ENCODE results near the gene GPS1.
A peak's percentile ranks its signal among the peaks of the same experiment; 100 is the strongest.

GPS1 gene

DNA sequence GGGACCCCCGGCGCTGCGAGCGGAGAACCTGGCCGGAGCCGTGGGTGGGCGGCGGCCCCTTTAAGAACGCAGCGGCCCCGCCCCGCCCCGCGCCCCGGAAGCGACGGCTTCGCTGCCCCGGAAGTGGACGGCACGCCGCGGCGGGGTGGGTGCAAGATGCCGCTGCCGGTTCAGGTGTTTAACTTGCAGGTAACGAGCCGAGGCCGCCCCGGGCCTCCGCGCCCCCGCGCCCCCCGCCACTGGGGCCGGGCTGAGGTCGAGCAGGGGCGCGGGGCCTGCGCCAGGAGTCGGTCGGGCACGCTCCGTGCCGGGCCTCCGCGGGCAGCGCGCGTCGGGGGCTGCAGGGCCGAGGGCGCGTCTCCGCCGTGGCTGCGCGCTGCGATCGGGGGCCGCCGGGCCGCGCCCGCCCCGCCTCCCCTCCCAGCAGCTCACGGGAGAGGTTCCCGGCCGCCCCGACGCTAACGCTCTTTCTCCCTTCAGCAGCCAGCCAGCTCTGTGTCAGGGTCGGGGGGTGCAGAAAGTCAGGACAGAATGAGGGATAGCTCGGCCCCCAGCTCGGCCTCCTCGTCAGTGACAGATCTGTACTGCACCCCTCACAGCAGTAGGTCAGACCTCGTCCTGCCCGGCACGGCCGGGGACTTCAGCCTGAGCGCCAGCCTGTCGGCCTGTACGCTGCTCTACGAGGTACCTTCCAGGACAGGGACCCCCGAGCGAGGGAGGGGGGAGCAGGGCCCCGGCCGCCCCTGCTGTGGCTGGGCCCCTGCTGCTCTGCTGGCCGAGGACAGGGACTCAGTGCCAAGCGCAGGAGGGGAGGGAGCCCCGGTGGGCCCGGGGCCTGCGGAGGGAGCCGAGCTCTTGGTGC is at the start of gene GPS1, which contains the start of gene RFNG:
GPS1 (plus strand) TSS at position 123 of the 862 bp plus-strand sequence; CDS start at position 157, 34 bp downstream.
RFNG (minus strand) TSS at position 36 of the 862 bp plus-strand sequence. CDS start 45 bp downstream, outside the sequence.
- peak; percentile 63 to 81 for DNase-seq

DNA sequence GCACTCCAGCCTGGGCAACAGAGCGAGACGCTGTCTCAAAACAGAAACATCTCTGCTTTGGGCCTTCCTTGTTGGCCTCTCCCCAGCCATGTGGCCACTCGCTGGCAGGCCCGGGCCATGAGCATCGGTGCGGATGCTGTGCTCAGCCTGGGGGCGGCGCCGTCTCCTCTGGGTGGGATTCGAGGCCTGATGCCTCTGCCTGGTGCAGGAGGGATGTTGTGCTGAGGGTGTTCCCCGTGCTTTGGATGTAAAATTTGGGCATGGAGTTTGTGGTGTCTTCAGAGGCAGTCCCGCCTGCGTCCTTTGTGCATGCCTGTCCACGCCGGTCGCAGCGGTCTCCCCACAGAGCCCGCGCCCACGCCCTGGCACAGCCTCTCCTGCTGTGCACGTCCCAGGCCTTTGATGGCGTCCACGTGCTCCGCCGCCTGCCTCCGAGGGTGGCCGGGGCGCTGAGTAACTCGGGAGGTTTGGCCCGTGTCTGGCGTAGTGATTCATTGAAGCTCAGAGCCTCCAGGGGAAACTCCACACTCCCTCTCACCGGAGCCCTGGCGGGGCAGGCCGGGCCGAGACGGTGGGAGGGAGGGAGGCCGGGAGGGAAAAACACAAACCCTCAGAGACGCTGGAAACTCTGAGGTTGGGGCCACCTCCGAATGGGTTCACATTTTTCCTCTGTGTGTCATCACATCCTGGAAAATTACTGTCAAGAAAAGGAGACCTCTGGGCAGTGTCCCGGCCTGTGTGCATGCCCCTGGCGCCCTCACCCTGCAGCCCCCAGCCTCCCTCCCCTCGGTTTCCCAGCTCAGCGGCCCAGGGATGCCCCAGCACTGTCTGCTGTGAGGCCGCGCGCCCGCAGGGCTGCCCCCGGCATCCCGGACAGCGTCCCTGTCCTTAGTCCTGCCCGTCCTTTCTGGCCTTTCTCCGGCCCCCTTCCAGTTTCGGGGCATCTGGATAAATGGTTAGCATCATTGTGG is 48.0 kb upstream of the GPS1 start:
- DNase-seq = no peak

DNA sequence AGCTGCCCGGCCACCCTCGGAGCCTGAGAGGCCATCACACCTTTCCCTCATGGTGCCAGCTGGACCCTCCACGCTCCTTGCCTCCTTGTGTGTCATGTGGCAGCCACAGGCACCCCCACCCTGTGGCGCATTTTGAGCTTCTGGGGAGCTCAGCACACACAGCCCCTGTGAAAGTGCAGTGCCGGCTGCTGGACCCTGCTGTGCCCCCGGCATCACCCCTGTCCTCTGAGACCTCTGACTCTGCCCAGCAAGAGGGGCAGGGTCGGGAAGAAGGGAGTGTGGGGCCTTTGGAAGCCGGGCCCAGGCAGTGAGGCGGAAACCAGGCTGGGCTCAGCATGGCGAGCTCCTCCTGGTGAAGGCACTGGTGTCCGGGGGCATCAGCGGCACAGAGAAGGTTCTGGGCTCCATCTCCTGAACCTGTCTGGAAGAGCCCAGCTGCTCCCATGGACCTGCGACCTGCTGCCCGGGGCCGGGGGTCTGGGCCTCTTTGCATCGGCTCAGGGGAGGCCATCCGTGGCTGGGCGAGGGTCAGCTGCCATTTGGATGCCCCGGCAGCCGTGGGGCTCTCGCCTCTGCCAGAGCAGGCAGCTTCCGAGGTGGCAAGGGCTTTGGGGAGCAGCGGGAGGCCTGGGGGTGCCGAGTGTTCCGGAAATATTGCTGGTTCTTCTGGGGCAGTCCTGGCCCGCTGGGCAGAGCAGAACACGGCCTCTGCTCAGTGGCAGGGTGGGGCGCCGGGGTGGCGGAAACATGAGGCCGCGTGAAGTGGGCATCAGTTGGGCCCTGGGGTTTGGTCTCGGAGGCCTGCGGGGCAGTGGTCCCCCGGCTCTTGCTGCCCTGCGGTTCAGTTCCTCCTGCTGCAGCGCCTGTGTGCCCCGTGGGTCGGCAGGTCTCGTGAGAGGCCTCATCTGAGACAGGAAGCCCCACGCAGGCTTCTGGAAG is 46.9 kb upstream of the GPS1 start:
- no peak for DNase-seq

DNA sequence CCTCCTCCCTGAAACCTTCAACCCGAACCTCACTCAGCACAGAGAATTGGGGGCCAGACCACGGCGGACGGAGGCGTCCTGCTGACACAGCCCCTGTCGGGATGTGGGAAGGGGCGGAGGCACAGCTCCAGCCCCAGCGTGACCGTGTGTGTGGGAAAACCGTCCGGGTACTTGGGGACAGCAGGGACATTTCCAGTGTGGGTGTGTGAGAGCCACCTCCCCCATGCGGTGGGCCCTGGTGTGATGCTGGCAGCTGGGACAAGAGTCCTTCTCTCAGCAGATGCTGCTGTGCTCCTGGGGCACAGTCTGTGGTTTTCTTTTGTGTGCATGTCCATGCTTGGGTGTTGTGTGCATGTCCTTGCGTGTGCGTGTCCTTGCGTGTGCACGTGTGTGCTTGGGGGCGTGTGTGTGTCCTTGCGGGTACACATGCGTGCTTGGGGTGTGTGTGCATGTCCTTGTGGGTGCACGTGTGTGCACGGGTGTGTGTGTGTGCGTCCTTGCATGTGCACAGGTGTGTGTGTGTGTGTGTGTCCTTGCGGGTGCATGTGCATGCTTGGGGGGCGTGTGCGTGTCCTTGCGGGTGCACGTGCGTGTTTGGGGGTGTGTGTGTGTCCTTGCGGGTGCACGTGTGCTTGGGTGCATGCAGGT is 45.9 kb upstream of the GPS1 start:
- DNase-seq = no peak

DNA sequence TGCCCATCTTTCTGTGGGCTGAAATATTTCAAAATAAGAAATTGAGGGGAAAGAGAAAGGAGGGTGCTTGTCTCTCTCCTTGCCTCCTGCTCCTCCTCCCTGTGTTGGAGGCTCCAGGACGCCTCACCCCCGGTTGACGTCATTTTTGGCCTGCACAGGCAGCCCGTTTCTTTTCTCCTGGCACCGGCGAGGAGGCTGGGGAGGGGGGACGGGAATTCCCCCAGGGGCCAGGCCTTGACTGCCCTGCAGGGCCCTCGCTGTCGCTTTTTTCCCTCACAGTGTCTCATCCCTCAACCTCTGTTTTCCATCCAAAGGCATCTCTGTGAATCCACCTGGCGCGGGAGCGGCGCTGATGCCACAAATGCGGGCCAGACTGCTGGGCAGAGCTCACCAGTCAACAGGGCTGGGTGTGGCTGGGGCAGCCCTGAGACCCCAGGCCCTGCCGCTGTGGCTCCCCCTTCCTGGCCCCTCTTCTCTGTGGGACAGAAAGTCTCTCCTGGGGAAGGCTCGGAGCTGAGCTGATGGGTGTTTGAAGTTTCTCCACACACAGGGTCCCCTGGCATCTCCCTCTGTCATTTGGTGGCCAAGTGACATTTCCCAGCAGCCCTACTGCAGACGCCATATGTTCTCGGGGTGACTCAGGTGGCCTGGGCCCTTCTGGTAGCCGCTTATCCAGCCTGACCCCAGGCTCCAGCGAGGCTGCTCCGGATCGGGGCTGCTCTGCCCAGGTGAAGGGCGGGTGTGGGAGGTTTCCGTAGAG is 45.0 kb upstream of the GPS1 start:
- no peak for DNase-seq

DNA sequence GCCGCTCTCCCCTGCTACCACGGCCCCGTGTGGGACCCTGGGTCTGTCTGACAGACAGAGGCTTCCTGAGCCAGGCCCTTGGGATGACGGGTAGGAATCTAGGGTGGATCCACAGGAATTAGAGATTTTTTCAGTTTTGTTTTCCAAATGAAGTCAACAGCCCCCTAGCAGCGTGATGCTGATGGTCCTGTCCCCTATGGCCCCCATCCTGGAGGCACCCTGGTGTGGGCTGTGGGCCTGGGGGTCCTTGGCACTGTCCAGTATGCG is 44.5 kb upstream of the GPS1 start:
- DNase-seq = no peak

DNA sequence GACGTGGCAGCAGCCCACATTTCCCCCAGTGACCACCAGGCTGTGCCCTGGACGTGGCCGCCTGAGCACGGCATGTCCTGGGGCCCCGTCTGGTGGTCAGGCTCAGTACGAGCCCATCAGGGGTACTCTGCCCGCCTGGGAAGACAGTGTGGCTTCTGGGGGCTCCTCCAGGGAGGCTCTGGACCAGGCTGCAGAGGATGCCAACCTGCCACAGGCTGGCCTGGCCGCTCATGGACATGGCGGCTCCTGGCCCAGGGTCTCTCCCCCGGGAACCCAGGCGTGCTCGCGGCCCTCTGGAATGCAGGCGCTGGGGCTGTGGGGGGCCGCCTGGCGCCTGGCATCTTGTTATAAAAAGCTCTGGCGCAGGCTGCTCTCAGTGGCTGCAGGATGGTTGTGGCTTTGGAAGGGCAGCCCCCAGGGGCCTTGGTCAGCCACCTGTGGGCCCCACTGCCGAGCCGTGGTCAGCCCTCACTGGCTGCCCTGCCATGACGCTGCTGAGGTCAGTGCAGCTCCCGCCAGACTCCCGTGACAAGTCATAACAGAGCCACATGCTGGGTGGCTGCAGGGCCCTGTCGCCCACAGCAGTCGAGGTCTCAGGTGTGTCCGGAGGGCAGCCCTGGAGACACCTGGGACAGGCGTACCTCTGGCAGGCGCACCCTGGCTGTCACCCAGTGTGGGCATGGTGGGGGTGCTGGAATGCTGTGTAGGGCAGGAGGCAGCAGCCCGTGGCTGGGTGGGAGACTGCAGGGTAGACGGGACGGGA is 44.0 kb upstream of the GPS1 start:
- no peak for DNase-seq

DNA sequence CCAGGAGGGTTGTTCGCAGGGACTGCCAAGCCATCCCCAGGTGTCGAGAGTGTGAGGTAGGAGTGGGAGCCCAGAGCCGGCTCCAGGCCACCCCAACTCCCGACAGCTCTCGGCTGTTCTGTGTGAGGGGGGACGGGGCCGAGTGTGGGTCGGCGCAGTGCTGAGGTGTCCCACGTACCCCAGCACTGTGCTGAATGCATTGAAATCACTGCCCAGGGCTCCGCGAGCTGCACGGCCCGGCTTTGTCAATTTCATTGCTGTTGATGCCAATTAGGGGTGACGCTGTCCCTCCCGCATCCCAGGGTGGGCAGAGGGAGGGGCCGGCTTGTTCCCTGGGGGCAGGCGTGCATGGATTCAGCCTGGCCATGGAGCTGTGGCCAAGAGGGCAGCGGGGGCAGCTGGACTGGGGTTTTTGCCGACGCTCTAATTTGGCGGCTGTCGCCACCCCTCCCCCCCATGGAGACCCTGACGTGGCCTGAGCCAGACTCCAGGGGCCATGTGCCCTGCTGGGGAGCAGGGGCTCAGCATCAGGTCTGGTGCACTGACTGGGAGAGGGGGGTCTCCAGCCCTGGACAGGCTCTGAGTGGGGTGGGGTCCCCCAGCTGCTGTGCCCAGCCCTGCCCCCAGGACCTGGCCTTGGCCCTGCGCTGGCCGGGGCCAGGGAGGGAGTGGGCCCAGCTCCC is 43.3 kb upstream of the GPS1 start:
- DNase-seq = no peak

DNA sequence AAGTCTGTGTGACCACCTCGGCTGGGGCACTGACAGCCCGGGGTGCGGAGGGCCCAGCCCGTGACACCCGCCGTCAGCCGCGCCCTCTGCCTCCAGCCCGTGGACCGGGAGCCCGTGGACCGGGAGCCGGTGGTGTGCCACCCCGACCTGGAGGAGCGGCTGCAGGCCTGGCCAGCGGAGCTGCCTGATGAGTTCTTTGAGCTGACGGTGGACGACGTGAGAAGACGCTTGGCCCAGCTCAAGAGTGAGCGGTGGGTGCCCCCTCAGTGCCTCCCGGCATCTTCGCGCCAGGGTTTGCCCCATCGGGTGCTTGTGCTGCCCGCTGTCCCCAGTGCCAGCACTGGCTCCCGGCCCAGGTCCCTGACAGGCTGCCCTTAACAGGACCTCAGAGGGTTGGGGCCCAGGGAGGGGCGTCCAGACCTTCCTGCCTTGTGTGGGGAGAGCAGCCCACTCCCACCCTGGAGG is 42.7 kb upstream of the GPS1 start:
- DNase-seq = no peak

DNA sequence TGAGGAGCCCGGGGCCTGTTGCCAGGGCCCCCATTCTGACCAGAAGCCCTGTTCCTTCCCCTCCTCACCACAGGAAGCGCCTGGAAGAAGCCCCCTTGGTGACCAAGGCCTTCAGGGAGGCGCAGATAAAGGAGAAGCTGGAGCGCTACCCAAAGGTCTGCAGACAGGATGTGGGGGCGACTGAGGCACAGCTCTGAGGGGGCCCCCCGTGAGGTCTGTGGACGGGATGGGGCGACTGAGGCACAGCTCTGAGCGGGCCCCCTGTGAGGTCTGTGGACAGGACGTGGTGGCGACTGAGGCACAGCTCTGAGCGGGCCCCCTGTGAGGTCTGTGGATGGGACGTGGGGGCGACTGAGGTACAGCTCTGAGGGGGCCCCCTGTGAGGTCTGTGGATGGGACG is 42.3 kb upstream of the GPS1 start:
- DNase-seq = no peak

DNA sequence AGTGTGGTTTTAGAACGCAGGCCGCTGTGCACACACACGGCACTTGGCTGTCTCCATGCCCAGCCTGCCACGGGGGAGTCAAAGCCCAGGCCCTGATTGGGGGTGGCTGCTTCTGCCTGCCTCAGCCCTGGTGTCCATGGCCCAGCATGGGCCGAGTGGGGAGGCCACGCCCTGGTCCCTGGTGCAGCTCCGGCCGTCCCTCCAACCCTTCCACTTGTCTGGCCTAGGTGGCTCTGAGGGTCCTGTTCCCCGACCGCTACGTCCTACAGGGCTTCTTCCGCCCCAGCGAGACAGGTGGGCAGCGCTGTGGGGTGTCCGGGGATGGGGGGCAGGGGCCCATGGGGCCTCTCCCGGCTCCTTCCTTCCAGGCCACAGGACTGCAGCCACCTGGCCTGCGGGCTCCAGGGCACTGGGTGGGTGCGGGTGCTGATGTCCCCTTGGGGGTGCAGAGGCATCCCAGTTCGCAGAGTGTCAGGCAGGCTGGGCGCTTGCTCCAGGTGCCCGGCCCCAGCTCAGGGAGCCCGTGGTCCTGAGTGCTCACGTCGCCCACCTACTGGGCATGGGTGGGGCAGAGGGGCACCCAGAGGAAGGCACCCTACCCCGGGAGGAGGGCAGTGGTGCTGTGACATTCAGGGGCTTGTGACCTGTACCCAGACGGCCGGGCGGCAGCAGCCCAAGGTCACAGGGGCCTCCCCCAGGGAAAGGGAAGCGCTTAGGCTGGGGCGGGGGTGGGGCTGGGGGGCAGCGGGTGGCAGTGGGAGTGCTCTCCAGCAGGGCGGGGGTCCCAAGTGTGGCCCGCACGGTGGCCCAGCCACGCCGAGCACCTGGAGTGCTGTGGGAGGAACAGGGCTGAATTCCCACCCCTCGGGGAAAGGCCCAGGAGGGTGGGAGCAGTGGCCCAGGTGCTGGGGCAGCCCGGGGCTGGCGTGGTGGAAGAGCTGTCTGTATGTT is 40.8 kb upstream of the GPS1 start:
- DNase-seq = no peak

DNA sequence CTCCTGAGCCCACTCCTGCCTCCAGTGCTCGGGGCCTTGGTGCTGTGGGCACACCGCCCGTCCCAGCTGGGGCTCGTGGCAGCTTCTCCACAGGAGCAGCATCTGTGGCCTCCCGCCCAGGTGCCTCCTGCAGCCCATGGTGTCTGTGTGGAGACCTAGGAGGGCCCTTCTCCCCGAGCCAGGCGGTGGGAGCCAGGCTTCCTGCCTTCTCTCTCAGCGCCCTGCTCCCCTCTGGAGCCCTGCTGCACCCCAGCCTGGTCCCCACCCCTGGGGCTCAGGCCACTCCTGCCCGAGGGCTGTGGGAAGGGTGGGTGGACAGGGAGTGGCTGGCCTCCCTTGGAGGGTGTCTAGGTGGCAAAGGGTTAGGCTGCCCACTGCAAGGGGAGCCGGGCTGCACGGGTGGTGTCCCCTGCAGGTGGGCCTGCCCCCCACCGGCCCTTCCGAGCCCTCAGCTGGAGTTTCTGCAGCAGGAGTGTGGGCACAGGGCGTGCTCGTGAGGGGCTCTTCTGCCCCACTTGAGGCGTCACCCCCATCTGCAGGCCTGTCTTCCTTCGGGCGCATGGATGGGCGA is 40.0 kb upstream of the GPS1 start:
- DNase-seq = no peak

DNA sequence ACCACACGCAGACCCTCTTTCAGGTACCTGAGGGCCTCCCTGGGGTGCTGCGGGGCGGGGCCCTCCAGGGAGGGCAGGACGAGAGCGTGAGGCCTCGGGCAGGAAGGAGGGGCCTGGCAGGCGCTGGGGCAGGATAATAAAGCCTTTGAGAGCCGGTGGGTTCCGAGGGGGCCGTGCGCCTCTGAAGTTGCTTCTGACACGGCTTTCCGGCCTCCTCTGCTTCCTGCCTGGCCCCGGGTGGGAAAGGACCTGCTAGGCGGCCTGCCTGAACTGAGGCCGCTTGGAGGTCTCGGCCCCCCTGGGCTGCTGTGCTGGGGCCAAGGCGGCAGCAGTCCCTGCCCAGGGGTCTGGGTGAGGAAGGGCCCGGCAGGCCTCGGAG is 39.4 kb upstream of the GPS1 start:
- DNase-seq = no peak

DNA sequence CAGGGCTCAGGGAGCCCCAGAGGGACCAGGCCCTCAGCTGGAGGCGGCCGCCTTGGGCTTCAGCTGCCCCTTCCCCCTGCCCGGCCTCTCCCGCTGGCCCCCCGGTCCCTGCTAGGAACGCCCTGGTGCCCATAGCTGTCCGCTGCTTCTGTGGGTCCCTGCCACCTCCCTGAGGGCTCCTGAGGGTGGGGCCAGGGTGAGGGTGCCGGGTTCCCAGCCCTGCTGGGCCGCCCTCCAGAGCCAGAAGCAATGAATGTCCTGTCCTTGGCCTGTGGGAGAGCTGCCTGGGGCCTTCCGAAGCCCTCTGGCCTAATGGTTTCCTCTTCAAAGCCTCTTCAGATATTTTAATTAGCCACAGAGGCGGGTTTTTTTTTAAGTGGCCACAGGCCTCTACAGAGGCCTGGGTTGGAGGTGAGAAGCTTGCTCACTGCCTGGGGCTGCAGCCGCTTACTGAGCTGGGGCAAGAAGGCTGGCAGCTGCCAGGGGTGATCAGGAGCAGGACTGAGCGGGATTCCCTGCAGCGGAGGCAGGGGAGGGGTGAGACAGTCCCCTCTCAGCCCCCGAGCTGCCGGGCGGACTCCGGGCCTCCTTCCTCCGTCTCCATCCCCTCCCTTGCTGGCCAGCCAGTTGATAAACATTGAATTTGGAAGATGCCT is 38.9 kb upstream of the GPS1 start:
- DNase-seq = no peak

DNA sequence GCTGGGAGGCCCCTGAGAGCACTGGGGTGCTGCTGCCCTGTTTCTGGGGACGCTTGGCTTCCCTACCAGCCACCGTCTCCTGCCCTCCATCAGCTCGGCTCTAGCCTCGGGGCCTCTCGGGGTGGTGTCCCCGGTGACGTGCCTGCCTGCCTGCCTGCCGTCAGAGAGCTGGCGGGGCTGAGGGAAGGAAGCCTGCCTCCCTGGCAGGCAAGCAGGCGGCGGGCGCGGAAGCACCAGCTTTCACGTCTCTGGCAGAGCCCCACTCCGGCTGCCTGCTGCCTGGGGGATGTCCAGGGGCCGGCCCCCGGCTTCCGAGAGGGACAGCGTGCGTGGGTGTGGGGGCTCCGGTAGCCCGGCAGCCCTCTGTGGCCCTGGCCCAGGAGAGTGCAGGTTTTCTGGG is 38.4 kb upstream of the GPS1 start:
- DNase-seq = no peak

DNA sequence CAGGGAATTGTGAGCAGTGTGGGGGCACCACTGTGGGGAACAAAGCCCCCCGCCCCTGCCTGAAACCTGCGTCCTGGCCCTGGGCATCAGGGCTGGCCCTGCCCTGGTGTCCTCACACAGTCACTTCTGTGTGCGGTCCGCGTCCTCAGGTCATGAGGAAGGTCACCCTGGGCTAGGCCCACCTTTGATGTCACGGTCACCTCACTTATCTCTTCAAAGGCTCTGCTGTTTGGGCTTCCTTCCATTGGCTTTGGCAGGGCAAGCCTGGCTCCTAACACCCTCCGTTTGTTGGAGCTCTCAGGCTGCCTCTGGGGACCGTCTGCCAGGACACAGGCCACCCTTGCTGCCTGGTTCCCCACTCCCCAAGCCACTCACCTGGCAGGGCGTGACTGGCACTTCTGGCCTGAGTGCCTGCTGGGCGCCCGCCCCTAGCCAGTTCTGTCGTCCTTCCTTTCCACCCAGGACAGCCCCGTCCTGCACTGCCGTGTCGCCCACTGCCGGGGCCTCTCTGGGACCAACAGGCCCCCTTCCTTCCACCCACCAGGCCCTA is 37.9 kb upstream of the GPS1 start:
- no peak for DNase-seq

DNA sequence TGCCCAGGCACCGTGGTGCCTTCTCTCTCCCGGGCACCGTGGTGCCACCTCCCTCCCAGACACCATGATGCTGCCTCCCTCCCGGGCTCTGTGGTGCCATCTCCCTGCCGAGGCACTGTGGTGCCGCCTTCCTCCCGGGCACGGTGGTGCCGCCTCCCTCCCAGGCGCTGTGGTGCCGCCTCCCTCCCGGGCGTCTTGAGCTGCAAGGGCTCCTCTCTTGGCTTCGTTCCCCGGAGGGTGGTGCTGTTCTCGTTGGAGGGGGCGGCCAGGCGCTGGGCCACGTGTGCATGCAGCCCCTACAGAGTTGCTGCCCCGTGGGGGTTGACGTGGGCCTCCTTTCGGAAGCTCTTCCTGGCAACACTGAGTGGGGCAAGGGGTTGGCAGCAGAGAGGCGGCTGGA is 37.3 kb upstream of the GPS1 start:
- DNase-seq = no peak

DNA sequence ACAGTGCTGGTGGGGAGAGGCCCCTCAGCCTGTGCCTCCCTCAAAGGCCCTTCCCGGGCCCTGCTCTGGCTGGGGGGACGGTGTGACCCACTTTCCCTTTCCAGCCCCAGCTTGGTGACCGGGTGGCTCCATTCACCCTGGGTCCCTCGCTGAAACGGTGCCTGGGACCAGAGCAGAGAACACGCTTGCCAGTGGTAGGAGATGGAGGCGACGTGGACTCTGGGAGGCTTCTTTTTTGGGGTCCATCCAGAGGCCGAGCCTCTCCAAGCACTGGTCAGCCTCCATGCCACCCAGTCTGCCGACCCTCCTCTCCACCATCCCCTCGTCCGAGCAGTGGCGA is 36.8 kb upstream of the GPS1 start:
- no peak for DNase-seq

Data from CD4-positive, alpha-beta T cell treated with Interferon alpha-2 for 1 hour (primary cell).